Measurements from ENCODE around the gene TNIP2.

GRCh38 chr4:2804449-2804972 lies 48.4 kb upstream of the TNIP2 start:
- TF ChIP-seq EZH2 (IDR thresholded peaks at IDR 0.05; ENCODE audit: insufficient read depth, poor library complexity, severe bottlenecking), result no peak
- TF ChIP-seq EZH2phosphoT487 (IDR thresholded peaks at IDR 0.05; ENCODE audit: insufficient read depth, low read depth), result no peak
